ENCODE data around the gene ABCB6. TPM values are rescaled to one million over a fixed set of nuclear protein-coding genes. Genes with fewer than 3 reads are reported as not detected.

Gene ABCB6
- total and polyA plus RNA-seq, 2 experiments from 2014 or later = 37.7 to 59.5 TPM

DNA sequence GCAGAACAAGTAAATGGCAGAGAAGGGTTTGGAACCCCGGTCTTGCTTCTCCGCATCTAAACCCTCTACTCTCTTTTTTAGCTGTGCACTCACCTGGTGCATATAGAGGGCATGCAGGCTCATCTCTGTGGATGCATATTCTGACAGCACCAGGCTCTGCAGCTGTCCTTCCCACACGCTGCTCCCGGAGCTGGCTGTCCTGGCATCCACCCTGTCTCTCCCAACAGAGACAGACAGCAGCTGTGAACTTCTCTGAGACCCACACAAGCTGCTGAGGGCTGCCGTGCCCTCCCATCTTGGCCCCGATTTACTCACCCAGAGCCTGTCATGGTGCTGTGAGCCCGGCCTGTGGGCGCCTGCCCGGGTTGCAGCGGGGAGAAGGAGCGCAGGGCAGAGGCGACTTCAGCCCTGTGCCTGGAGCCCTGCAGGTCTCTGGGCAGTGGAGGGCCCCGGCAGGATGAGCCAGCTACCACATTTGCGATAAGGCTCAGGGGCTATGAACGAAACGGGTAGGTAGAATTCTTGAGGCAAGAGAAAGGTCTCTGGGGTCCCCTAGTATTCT is 3.3 kb upstream of the ABCB6 start:
- 97% methylated on average over 16 of the region's 16 CpGs for WGBS (ENCODE audit: low lambda C conversion rate, missing lambda C conversion rate)
- no peaks in the 10 kb centered on the region for H3K36me3 ChIP-seq (replicated peaks; ENCODE audit: insufficient read depth, low read depth)

DNA sequence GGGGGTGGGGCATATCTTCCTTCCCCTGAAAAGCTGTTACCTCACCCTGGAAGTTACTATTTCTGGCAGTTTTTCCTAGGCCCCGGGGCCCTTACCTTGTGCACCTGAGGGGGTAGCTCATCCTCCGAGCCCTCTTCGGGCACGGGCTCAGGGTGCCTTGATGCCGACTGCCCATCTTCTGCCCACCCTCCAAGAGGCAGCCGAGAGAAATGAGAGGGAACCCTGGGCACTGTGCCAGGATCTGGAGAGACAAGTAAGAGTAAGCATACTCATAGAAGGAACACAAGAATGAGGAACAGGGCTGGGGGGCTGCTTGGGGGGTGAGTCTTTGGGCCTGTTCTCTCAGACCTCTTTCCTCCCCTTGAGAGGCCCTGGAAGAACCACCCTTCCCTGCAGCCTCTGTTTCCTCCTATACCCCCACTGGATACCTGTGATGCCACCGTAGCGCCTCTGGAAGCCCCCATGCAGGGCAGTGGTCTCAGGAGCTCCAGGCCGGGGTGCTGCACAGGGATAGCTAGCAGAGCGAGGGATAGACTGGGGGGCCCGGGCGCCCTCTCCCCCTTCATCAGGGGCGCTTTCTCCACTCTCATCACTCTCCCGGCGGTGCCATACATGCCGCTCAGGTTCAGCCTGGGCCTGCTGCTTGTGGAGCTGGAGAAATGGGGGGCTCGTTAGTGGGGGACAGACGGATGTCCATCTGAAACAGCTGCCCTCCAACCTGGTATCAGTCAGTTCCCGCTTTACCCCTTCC is 2.1 kb upstream of the ABCB6 start:
- TF ChIP-seq EZH2phosphoT487 (IDR thresholded peaks at IDR 0.05; ENCODE audit: low read depth, severe bottlenecking, unreplicated experiment) = no peak
- TF ChIP-seq, protein P1, sequence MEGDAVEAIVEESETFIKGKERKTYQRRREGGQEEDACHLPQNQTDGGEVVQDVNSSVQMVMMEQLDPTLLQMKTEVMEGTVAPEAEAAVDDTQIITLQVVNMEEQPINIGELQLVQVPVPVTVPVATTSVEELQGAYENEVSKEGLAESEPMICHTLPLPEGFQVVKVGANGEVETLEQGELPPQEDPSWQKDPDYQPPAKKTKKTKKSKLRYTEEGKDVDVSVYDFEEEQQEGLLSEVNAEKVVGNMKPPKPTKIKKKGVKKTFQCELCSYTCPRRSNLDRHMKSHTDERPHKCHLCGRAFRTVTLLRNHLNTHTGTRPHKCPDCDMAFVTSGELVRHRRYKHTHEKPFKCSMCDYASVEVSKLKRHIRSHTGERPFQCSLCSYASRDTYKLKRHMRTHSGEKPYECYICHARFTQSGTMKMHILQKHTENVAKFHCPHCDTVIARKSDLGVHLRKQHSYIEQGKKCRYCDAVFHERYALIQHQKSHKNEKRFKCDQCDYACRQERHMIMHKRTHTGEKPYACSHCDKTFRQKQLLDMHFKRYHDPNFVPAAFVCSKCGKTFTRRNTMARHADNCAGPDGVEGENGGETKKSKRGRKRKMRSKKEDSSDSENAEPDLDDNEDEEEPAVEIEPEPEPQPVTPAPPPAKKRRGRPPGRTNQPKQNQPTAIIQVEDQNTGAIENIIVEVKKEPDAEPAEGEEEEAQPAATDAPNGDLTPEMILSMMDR (IDR thresholded peaks at IDR 0.05; ENCODE audit: poor library complexity) = no peak
- no peak for TF ChIP-seq EZH2 (IDR thresholded peaks at IDR 0.05; ENCODE audit: borderline replicate concordance)
- Histone ChIP-seq H3K36me3 (replicated peaks; ENCODE audit: insufficient read depth, low read depth) (no peaks in the 10 kb centered on the region), H3K4me1 (ENCODE audit: insufficient read depth) (peaks cover 10% of the 10 kb centered on the region), H3K4me3 (no peak overlapping the region), H3K27me3 (no peaks in the 10 kb centered on the region), H2AFZ (no peak overlapping the region), H3K27ac (no peak overlapping the region), H3K79me2 (peaks cover 13% of the 10 kb centered on the region), H3K4me2 (no peak overlapping the region), H3K9me3 (ENCODE audit: low read depth) (no peaks in the 10 kb centered on the region), H4K20me1 (ENCODE audit: insufficient read depth, poor library complexity, severe bottlenecking) (no peaks in the 10 kb centered on the region), H3K9me2 (replicated peaks; ENCODE audit: insufficient read depth) (no peaks in the 10 kb centered on the region)
- 96% methylated on average over 19 of the region's 19 CpGs for WGBS (ENCODE audit: low lambda C conversion rate, missing lambda C conversion rate)
- DNase-seq (ENCODE audit: low spot score) = no peak

More for the DNA sequence above, 3.3 kb upstream of the ABCB6 start:
- peaks cover 10% of the 10 kb centered on the region for H3K4me1 ChIP-seq (ENCODE audit: insufficient read depth)
- H3K27ac ChIP-seq = no peak overlapping the region
- no peaks in the 10 kb centered on the region for H3K9me2 ChIP-seq (replicated peaks; ENCODE audit: insufficient read depth)
- peaks cover 8% of the 10 kb centered on the region for H3K79me2 ChIP-seq
- H3K4me2 ChIP-seq = no peak overlapping the region
- no peak overlapping the region for H2AFZ ChIP-seq
- H3K9me3 ChIP-seq (ENCODE audit: low read depth) = no peaks in the 10 kb centered on the region
- no peaks in the 10 kb centered on the region for H3K27me3 ChIP-seq
- no peaks in the 10 kb centered on the region for H4K20me1 ChIP-seq (ENCODE audit: insufficient read depth, poor library complexity, severe bottlenecking)
- no peak for DNase-seq (ENCODE audit: low spot score)
- H3K4me3 ChIP-seq = no peak overlapping the region
- TF ChIP-seq EZH2phosphoT487 (IDR thresholded peaks at IDR 0.05; ENCODE audit: low read depth, severe bottlenecking, unreplicated experiment) = no peak
- TF ChIP-seq, protein P1 (IDR thresholded peaks at IDR 0.05; ENCODE audit: poor library complexity) = no peak
- no peak for TF ChIP-seq EZH2 (IDR thresholded peaks at IDR 0.05; ENCODE audit: borderline replicate concordance)

DNA sequence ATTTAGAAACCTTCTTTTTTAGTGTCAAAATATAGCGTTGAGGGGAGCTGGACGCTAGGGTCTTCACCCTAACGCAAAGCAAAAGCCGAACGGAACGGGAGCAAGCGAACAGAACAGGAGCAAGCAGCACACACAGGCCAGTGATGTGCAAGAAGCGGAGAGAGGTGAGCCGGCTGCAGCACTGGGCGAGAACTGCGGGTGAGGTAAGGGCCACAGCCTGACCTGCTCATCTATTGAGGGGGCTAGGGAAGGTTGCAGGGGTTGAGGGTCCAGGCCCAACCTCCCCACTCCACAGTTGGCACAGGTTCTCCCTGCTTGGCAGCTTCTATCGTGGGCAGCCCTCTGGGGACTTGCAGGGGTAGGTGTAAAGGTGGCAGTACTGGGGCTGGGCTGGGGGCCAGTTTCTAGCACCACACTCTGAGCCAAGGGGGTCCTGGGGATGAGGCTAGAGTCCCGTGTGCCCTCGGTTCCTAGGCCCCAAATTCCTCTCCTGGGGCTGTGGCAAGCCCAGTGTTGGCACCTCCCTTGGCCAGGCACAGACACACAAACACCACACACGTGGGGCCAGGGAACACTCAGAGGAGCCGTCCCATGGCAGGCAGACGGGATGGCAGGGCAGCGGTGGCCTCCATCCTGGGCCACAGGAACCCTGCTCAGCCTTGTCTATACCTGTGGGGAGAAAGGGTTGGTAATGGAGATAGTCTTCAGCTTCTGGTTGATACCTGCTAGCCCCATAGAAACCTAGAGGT is 1.2 kb upstream of the ABCB6 start:
- H3K79me2 ChIP-seq = peaks cover 13% of the 10 kb centered on the region
- H3K9me3 ChIP-seq (ENCODE audit: low read depth) = no peaks in the 10 kb centered on the region
- no peak overlapping the region for H3K4me3 ChIP-seq
- 96% methylated on average over 18 of the region's 18 CpGs for WGBS (ENCODE audit: low lambda C conversion rate, missing lambda C conversion rate)
- no peak overlapping the region for H3K27ac ChIP-seq
- peaks cover 10% of the 10 kb centered on the region for H3K4me1 ChIP-seq (ENCODE audit: insufficient read depth)
- DNase-seq (ENCODE audit: low spot score) = no peak
- no peaks in the 10 kb centered on the region for H3K9me2 ChIP-seq (replicated peaks; ENCODE audit: insufficient read depth)
- H3K4me2 ChIP-seq = no peak overlapping the region
- no peak overlapping the region for H2AFZ ChIP-seq
- H3K27me3 ChIP-seq = no peaks in the 10 kb centered on the region
- TF ChIP-seq EZH2 (IDR thresholded peaks at IDR 0.05; ENCODE audit: borderline replicate concordance) (no peak), EZH2phosphoT487 (IDR thresholded peaks at IDR 0.05; ENCODE audit: low read depth, severe bottlenecking, unreplicated experiment) (no peak)
- TF ChIP-seq, protein P1 (IDR thresholded peaks at IDR 0.05; ENCODE audit: poor library complexity) = no peak
- no peaks in the 10 kb centered on the region for H3K36me3 ChIP-seq (replicated peaks; ENCODE audit: insufficient read depth, low read depth)
- no peaks in the 10 kb centered on the region for H4K20me1 ChIP-seq (ENCODE audit: insufficient read depth, poor library complexity, severe bottlenecking)

Data from hepatocyte (in vitro differentiated cells).